Right lobe of liver (tissue), 4 donors: Measurements from ENCODE around the gene DGUOK.

Experiments used
- CTCF ChIP-seq, 4 donors: fragments of 200-600 bp in 3 of 4; fragments of 450-650 bp in 1 of 4; IDR thresholded peaks; one replicate each; pipeline versions ENCODE4 v1.5.1 to v1.8.0; 2016 to 2022; ENCODE audit warnings: antibody characterized with exemption in 4 of 4, mild to moderate bottlenecking in 2 of 4
- POLR2A ChIP-seq: fragments of 450-650 bp; IDR thresholded peaks from one replicate; pipeline ENCODE4 v1.6.1; 2017; ENCODE audit warnings: antibody characterized with exemption, mild to moderate bottlenecking
- donor health status: DM: no; HTN: no; CAD: no.
- donor health status: DM: no; HTN: no; CAD: no.
- donor health status: DM: no; HTN: yes; CAD: no.

DNA sequence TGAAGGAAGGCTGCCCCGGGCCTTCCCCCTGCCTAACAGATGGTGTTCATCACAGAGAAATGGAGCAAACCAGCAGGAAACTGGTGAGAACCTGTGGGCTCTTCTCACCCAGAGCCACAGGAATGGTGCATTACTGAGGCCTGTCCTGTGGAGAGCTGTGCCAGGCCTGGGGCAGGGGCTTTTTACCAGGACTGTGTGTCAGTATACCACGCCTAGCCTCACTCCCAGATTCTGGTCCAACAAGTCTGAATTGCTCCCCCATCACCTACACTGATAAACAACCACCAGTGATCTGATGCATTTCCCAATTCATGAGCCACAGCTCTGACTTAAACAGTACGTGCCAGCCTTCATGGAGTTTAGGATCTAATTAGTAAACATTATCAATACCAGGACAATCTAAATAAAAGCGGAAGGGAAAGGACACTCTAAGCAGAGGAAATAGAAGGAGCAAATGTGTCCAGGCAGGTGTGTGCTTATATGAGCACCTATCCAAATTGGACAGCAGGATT is 8.9 kb upstream of the DGUOK start:
- TF ChIP-seq CTCF (IDR thresholded peaks at IDR 0.05): no peak
- TF ChIP-seq POLR2A: no peak
